ENCODE results near the gene MLYCD.

The MLYCD gene

DNA sequence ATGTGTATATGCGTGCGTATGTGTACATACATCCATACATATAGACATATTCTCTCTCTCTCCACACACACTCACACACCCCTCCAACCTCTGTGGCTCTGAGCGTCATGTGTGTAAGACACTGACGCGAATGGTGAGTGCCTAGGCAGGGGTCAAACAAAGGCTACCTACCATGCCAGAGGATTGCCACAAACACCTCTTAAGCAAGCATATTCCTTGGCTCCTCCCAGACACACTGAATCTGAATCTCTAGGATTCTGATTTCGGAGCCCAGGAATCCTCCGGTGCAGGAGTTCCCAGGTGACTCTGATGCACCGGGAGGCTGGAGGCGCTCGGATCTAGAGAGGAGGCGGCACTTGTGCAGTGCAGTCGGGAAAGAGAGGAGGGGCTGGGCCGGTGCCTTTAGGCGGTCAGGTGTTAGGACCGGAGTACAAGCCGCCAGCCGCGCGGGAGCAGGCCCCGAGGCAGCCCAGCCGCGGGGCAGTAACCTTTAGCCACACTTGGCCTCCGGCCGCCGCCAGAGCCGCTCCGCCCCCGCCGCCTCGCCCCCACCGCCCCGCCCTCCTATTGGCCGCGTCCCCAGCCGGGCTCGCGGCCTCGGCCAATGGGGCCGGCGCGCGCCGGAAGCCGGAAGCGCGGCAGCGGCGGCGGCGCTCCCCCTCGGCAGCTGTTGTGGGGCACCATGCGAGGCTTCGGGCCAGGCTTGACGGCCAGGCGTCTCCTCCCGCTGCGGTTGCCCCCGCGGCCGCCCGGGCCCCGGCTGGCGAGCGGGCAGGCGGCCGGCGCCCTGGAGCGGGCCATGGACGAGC is at the start of gene MLYCD:
MLYCD (plus strand) TSS at position 653 of the 809 bp plus-strand sequence; CDS start at position 683, 30 bp downstream.
- peak; percentile 97 for DNase-seq (ENCODE audit: low spot score)

DNA sequence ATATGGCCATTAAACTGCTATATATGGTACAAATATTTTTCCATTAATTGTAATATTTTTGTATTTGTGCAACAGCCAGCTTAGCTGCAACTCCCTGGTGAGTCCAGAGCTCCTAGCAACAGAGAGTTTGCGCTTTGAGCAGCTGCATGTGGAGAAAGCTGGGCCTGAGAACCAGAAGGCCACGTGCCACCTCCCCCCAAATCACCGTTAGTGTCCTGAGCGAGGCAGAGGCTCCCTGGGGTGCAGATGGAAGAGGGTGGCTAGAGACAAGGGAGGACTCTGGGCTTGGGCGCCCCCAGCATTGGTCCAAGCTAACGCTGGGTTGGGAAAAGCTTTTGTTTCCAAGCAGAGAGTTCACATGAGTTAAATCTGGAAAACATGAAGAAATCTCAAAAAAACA is 49.5 kb upstream of the MLYCD start:
- DNase-seq (ENCODE audit: low spot score), result no peak

DNA sequence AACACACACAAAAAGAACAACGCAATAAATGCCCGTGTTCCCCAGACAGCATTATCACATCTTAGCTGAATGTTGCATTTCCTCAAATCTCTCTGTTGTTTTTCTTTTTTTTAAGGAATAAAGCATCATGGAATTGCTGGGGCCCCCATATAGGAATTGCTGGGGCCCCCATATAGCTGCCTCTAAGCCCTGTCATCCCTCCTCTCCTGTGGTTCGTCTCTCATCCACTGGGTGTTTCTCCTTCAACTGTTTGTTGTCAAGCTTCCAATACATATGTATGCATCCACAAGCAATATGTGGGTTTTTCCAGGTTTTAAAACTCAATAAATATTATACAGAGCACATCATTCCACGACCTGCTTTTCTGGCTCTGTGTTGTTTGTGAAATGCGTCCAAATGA is 48.0 kb upstream of the MLYCD start:
- no peak for DNase-seq (ENCODE audit: low spot score)

DNA sequence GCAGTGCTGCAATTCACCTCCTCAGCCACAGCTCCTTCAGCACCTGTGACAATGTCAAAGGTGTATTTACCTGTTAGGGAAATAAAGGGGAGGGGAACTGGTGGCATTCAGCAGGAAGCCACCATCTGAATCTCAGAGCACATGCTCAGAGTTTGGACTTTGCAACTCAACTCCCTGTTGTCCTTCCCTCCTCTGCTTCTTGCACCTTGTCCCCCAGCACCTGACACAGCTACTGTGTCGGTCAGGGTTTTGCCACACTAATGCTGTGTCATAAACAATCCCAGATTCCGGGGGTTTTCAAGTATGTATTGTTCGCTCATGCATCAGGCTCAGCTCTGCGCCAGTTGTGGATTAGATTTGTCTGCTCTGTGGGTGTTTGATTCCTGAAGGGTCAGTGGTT is 47.4 kb upstream of the MLYCD start:
- no peak for DNase-seq (ENCODE audit: low spot score)

DNA sequence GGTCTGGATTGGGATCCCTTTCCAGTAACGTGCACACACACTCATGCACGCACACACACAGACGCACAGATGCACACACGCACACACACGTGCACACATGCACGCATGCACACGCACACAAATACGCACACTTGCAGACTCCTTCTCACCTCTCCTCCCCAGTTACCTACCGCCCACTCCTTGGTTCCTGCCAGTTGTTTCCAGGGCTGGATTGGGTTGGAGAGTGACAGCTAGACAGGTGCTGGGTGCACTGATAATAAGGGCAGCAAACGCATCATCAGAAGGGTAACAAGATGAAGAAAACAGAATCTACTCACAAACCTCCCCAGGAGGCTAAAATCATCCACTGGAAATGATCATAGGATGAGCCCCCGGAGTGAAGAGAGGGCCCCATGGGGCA is 46.1 kb upstream of the MLYCD start:
- no peak for DNase-seq (ENCODE audit: low spot score)

DNA sequence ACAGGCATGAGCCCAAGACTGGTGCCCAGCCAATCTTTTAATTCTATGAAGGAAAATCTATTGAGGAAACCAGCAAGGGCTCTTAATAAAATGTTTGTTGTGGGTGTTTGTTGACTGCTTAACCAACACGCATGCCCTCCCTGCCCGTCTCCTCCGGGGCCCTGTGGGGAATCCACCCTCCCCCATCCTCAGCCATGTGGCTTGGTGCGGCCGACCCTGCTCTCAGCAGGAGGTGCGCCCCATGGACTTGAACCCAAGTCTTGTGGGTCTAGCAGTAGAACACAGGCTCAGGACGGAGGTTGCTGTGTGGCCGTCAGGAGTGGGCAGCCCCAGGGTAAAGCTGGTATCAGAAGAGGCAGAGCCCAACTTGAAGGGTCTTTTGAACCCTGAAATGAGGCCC is 45.1 kb upstream of the MLYCD start:
- DNase-seq (ENCODE audit: low spot score), result no peak

DNA sequence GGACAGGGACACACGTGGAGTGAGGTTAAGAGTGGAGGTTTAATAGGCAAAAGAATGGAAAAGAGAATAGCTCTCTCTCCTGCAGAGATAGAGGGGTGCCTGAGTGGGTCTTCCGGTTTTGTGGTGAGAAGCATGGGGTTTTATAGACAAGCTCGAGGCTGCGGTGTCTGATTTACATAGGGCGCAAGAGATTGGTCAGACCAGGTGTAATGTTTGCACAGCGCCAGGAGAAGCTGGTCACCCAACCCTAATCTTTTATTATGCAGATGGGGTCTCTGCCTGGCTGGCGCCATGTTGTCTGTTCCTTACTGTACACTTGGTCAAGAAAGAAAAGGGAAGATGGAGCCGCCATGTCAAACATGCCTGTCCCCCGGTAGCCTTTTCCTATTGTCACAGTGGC is 44.5 kb upstream of the MLYCD start:
- no peak for DNase-seq (ENCODE audit: low spot score)

DNA sequence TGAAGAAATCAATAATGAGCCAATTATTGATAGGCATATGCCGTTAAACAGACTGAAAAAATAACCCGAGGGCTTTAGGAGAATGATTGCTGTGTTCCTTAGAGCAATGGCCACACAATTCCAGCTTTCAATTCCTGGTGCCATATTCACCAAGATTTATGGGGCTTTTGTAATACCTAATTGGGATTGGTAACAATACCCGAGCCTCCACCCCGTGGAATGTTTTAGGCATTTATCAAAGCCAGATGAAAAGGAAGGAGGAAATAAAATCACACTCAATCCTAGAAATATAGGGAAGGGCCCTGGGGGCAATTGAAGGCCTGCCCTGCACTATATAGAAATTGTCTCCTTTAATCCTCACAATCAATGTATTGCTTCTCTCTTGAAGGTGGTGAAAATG is 42.1 kb upstream of the MLYCD start:
- no peak for DNase-seq (ENCODE audit: low spot score)

DNA sequence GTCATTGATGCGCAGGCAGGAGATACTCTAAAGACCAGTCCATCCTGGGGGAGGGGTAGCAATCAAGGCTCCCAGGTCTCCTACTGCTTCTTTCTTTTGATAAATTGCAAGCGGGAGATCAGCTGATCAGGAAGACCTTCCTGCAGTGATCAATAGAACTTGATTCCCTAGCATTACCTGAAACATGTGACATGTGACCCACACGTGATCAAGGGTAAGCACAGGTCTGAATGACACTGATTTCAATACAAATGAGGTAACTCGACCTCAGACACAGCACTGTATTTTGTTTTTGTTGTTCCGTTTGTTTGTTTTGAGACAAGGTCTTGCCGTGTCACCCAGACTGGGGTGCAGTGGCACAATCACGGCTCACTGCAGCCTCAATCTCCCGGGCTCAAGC is 39.6 kb upstream of the MLYCD start:
- DNase-seq (ENCODE audit: low spot score), result no peak

DNA sequence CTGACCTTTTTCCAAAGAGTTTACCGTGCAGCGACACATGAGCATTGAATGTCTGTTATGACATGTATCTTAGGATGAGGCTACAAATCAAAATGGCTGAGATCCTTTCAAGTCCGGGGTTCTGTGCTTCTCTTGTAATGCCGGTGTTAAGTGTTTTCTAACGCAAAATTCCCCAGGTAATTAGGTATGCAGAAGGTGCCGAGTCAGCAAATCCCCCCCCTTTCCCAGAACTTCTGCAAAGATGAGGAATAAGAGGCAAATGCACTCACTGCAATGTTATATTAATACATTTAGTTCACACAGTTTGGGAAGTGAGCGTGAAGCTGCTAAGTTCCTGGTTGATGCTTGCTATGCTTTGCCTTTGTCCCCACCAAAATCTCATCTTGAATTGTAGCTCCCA is 36.3 kb upstream of the MLYCD start:
- no peak for DNase-seq (ENCODE audit: low spot score)

DNA sequence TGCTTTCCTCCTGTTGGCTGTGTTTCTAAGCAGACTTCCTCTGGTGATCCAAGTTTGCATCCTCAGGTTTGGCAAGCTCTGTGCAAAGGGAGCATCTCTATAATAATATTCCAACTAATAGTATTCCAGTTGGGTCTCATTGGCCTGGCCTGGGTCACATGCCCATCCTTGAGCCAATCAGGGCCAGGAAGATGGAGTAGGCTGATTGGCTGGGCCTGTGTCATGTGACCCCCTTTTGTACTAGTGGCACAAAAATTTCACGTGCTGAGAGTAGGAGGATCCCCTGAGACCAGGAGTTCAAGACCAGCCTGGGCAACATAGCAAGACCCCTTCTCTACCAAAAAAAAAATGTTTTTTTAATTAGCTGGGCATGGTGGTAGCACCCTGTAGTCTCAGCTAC is 35.2 kb upstream of the MLYCD start:
- DNase-seq (ENCODE audit: low spot score), result no peak

DNA sequence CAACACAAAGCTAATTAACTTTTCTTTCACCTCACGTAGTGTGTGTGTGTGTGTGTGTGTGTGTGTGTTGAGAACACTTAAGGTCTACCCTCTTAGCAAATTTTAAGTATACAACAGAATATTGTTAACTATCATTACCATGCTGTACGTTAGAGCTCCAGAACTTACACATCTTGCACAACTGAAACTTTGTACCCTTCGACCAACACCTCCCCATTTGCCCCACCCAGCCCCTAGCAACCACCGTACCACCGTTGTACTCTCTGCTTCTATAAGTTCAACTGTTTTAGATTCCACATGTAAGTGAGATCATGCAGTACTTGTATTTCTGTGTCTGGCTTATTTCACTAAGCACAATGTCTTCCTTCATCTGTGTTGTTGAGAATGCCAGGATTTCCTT is 28.1 kb upstream of the MLYCD start:
- DNase-seq (ENCODE audit: low spot score), result no peak

DNA sequence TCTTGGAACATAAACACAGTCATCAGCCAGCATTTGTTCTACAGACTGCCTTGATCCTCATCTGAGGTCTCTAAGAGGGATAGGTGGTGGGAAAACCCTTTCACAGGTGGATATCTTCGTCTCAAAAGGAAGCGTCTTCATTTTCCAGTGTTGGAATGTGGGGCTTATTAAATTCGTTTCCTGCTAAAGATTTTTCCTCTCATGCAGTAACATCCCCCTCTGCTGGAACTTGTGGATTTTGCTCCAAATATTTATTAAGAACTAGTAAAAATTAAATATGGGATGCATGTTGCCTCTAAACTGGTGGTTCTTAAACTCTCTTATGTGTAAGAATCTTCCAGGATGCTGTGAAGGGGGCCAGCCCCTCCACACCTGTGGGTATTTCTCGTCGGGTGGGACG is 20.1 kb upstream of the MLYCD start:
- no peak for DNase-seq (ENCODE audit: low spot score)

DNA sequence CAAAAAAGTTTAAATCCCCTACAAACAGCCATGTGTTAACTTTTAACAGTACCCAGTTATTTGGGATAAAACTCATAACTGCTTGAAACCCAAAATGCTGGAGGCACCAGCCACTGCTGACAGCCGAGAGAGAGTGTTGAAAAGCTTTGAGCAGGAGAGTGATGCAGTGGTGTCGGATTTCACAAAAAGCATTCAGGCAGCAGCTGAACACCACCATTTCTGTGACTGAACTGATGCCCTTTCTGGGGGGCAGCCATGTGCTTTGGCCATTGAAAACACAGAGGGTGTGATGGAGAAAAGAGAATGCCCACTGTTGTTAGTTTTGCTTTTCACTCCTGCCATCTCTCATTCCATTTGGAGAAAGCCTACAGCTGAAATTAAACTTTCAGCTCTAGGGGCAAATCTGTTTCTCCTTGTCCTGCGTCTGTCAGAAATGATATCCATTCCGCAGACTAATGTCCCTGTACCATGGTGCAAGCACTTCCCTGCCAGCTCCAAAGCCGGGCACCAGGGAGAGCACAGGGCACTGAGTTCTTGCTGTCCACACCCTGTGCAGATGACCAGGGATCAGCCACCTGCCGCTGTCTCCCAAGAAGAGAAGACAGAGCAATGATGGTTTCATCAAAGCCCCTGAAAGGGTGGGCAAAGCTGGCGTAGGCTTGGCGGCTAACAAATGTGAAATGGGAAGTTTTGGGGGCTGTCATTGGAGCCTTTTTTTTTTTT is 16.6 kb upstream of the MLYCD start:
- DNase-seq (ENCODE audit: low spot score), result no peak

DNA sequence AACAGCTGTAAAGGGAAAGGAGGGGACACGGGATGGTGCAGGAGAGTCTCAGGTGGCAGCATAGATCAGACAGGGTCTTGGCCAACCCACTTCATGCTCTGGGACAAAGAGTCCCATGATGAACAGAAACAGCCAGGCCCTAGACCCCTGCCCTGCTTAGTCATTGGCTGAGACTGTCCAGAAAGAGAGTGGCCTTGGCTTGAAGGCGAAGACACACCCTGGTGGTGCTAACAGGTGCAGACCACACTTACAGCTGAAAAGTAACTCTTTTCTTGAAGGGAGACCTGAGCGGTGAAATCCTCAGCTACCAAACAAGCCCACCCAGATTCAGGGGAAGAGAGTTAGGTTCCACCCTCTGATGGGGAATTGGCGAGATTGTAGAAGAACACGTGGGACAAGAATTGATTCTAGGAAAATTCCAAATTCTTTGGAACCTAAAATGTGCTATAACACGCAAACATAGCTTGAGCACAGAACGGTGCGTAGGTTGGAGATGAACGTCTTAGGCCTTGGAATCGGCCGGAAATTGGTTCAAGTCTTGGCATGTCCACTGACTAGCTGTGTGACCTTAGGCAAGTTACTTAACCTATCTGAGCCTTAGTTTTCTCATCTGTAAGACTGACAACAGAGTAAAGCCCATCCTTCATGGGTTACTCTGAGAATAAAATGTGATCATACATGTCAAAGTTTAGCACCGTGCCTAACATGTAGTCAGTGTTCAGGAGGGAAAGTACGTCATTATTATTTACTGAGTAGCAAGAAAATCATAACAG is 12.5 kb upstream of the MLYCD start:
- DNase-seq (ENCODE audit: low spot score), result no peak

DNA sequence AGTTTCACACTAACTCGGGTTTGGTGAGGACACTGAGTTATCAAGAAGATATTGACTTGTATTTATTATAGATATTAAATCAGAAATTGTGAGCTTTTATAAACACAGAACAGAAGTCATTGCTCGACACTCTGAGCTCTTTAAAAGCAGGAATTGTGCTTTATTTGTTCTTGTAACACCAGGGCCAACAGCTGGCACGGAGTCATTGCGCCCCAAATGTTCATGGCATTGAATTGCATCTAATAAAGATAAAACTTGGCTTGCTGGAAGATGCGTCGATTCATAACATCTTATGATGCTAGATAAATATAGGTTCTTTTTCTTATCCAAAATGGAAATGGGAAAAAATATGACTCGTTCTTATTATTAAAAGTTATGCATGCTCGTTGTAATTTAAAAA is 11.8 kb upstream of the MLYCD start:
- DNase-seq (ENCODE audit: low spot score), result no peak

DNA sequence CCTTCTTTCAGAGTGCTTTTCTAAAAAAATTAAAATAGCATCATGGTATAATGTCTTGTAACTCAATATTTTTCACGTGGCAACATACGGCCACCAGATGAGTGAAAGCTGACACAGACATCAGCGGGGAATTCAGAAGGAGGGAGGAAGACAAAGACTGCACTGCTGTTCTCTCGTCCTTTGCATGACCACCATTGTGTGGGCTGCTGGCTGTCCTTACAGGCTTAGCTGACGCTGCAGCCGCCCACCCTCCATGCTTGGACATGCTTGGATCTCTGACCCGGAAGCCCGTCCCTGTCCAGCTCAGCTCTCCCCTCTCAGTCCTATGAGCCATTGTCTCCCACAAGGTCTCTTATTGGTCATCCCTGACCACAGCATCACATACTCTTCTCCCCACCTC is 11.4 kb upstream of the MLYCD start:
- no peak for DNase-seq (ENCODE audit: low spot score)

DNA sequence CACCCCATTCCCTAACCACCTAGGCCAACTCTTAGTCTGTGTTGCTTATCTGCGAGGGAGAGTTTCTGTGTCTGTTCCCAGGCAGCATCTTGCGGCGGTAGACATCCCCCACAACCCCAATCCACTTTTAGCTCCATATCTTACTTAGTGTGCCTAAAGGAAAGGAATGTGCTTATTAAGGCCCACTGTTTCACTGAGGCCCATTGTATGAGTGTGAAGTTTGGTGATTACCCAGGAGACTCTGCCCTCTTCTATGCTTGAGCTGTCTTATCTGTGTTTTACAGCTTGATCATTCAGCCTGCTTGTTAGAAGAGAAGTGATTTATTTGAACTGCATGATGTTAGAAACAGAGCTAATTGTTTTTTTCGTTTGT is 10.3 kb upstream of the MLYCD start:
- no peak for DNase-seq (ENCODE audit: low spot score)

DNA sequence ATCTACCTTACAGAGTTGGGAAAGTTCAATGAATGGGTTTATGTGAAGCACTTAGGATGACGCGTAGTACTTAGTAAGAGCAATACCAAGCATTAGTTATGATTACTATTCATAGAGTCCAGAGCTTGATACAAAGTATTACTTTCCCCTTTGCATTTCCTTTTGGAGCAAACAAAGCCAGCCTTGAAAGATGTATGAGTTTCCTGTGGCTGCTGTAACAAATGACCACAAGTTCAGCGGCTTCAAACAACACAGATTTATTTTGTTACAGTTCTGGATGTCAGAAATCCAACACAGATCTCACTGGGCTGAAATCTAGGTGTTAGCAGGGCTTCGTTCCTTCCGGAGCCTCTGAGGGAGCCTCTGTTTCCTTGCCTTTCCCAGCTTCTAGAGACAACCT is 8.6 kb upstream of the MLYCD start:
- DNase-seq (ENCODE audit: low spot score), result no peak

DNA sequence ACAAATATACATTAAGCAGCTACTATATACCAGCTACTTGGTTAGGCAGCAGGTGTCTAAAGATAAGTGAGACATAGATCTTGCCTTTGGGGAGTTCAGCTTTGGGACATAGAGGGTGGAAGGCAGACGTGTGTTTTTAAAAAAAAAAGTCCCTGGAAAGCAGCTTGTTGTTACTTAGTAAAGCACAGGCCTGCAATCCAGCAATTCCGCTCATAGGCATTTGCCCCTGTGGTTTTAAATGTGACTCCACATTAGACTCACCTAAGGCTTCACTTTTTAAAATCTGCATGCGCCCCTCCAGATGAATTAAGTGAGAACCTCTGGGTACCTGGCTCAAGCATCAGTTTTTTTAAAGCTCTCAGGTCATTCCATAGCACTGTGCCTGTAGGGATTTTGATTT is 7.2 kb upstream of the MLYCD start:
- DNase-seq (ENCODE audit: low spot score), result no peak

DNA sequence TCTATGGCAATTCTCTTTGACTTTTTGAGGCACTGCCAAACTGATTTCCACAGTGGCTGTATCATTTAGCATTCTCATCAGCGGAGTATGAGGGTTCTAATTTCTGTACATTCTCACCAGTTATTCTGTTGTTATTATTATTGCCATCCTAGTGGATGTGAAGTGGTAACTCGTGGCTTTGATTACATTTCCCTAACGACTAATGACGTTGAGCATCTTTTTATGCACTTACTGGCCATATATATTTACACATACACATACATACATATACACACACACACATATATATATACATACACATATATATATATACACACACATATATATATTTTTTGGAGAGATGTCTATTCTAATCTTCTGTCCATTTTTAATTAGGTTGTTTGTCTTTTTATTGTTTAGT is 3.7 kb upstream of the MLYCD start:
- DNase-seq (ENCODE audit: low spot score), result no peak

DNA sequence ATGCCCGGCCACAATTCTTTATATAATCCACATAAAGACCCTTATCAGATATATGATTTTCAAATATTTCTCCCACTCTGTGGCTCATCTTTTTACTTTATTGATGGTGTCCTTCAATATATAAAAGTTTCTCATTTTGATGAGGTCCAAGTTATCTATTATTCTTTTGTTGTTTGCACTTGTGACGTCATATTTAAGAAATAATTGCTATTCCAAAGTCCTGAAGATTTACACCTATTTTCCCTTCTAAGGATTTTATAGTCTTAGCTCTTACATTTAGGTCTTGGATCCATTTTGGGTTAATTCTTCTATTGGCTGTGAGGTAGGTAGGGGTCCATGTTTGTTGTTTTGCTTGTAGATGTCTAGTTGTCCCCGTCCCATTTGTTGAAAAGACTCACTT is 3.0 kb upstream of the MLYCD start:
- no peak for DNase-seq (ENCODE audit: low spot score)

DNA sequence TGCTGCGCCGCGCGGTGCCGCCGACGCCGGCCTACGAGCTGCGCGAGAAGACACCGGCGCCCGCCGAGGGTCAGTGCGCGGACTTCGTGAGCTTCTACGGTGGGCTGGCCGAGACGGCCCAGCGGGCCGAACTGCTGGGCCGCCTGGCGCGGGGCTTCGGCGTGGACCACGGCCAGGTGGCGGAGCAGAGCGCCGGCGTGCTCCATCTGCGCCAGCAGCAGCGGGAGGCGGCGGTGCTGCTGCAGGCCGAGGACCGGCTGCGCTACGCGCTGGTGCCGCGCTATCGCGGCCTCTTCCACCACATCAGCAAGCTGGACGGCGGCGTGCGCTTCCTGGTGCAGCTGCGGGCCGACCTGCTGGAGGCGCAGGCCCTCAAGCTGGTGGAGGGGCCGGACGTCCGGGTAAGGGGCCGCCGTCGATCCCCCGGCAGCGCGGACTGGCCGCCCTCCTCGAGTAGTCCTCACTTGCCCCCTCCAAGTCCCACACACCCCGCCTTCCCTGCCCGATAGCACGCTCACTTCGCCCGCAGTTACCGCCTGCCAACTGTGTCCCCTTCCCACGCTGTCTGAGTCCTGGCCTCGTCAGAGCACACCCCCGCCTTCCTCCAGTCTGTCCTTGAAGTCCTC is 470 bp downstream of the MLYCD start:
- peak; percentile 49 for DNase-seq (ENCODE audit: low spot score)
